ENCODE measurements around the gene SDK1.

DNA sequence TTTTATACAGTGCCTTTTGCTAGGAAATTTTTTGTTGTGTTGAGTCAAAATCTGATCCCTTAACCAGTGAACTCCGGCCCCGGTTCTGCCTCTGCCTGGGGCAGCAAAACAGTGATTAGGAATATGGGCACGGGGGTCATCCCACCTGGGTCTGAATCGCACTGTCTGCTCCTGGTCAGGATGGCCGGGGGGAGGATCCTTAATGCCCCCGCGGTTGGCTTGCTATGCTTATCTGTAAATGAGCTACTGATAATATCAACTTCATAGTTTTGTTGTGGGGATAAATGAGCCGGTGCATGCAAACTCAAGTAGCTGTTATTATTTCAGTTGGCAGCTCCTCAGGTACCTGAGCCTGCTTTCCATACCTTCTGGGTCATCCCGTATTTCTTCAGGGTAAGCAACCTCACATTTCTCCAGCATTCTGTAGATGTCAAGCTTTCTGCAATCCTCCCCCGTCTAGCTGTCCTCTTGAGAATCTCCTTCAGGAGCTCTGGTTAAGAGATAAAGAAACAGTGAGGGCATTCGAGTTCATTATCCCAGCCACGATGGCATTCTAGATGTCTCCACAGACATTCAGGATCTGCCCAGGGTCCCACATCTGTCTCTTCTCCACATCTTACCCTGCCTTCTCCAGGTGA is 592.2 kb downstream of the SDK1 start:
- no peak for TF ChIP-seq CTCF (IDR thresholded peaks at IDR 0.05)
- TF ChIP-seq POLR2A (IDR thresholded peaks at IDR 0.05), result no peak
